Stomach (tissue), 9 donors: ENCODE data around the gene NAXD. TPM values are rescaled to one million over a fixed set of nuclear protein-coding genes. Genes with fewer than 3 reads are reported as not detected.

Experiments
- DNase-seq, 2 donors: peaks; one replicate each; pipeline versions ENCODE4 v3.0.0 to v3.0.0-alpha.2; 2013 to 2019
- H3K27ac ChIP-seq, 5 donors: fragments of 200-600 bp in 4 of 5; sonication (generic) in 4 of 5; one replicate each; pipeline ENCODE4 v1.5.1; 2013 to 2019; ENCODE audit warnings: mild to moderate bottlenecking in 1 of 5, moderate library complexity in 1 of 5
- H3K27me3 ChIP-seq, 3 donors: fragments of 200-600 bp; sonication (generic); one replicate each; pipeline ENCODE4 v1.5.1; 2017 to 2019; ENCODE audit warnings: mixed run types in 1 of 3
- H3K36me3 ChIP-seq, 4 donors: fragments of 200-600 bp; sonication (generic); 1 replicate in 3 of 4; 2 replicates in 1 of 4; pipeline ENCODE4 v1.5.1; 2016 to 2019
- H3K4me1 ChIP-seq, 4 donors: fragments of 200-600 bp; sonication (generic); one replicate each; pipeline ENCODE4 v1.5.1; 2016 to 2019
- H3K4me3 ChIP-seq, 4 donors: fragments of 200-600 bp; sonication (generic) in 3 of 4; one replicate each; pipeline ENCODE4 v1.5.1; 2016 to 2019; ENCODE audit warnings: mild to moderate bottlenecking in 1 of 4
- H3K9me3 ChIP-seq, 4 donors: fragments of 200-600 bp; sonication (generic); one replicate each; pipeline ENCODE4 v1.5.1; 2016 to 2019
- EP300 ChIP-seq: sonication (generic); formaldehyde crosslinking; IDR thresholded peaks from one replicate; pipeline ENCODE4 v1.6.1; 2017; ENCODE audit warnings: antibody characterized with exemption
- POLR2A ChIP-seq, 4 donors: fragments of 450-650 bp; IDR thresholded peaks; one replicate each; pipeline ENCODE4 v1.6.1; 2016; ENCODE audit warnings: antibody characterized with exemption in 4 of 4, control low read depth in 2 of 4, mild to moderate bottlenecking in 1 of 4, moderate library complexity in 1 of 4
- POLR2AphosphoS5 ChIP-seq, 3 donors: sonication (generic); formaldehyde crosslinking; IDR thresholded peaks; one replicate each; pipeline ENCODE4 v1.6.1; 2016; ENCODE audit warnings: antibody characterized with exemption in 3 of 3
- WGBS, 5 donors: extraction: QIAGEN DNeasy Blood & Tissue Kit in 3 of 5; methylation state at CpG; one replicate each; pipeline versions ENCODE4 v1.1.5 to v1.1.7; 2013 to 2018; 5-methylcytosine and 5-hydroxymethylcytosine counted together
- intact Hi-C: fragments of 100-400 bp; cut with DNase I; formaldehyde crosslinking; loops from one replicate; pipeline ENCODE4 v1.15.1; 2023; ENCODE audit warnings: low total_unique reads
- polyA plus RNA-seq, 3 donors: library from polyadenylated mRNA; stranded (reverse); fragments of 200-250 nt; gene quantifications; one replicate each; pipeline ENCODE4 v1.2.3, GENCODE V29; 2013
- total RNA-seq, 5 donors: library from RNA; depleted of rRNA; stranded (reverse); fragments of >200 nt; gene quantifications; one replicate each; pipeline versions ENCODE4 v1.1.0 to v1.2.3, GENCODE V29; 2014 to 2016
- TF ChIP-seq, protein P1 (sequence below), 7 experiments: fragments of 450-650 bp in 4 of 7; fragments of 200-600 bp in 3 of 7; sonication (generic) in 3 of 7; IDR thresholded peaks; one replicate each; pipeline ENCODE4 v1.5.1; 2016 to 2019; ENCODE audit warnings: antibody characterized with exemption in 7 of 7, control low read depth in 2 of 7, mild to moderate bottlenecking in 1 of 7
- donor health status: healthy with polysubstance abuse.
- donor health status: Bipolar disorder and iron deficiency.
- donor health status: healthy.

Gene NAXD
- total and polyA plus RNA-seq, 8 donors, result 25.7 to 50.7 (median 39.9) TPM

DNA sequence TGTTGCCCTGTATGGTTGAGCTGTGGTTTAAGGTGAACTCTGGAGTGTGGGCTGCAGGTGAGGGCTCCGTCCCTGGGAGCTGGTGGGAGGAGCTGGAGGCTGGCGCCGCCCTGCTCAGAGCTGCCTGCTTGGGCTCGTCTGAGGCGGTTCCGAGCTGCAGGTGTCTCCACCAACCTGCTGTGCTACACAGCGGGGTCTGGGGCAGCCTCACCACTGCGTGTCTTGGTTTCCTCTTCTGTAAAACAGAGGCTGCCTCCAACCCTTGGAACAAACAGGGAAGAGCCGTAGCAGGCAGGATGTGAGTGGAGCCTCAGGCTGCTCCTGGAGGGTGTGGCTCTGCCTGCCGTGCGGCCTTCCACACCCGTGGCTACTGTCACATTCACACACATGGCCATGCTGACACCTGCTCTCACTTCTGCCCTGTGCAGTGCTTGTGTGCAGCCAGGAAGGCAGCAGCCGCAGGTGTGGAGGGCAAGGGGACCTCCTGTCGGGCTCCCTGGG, 21.4 kb downstream of the NAXD start:
- intact Hi-C loops, result no loop called here
- peaks cover 0 to 20% (median 13%) of the 10 kb centered on the region in 4 donors for H3K4me1 ChIP-seq
- no peak overlapping the region for H3K4me3 ChIP-seq
- H3K36me3 ChIP-seq, result peaks cover 69 to 91% (median 85%) of the 10 kb centered on the region in 4 donors
- H3K9me3 ChIP-seq, result no peaks in the 10 kb centered on the region
- 77 to 80% (median 79%) methylated on average over 9 to 14 of the region's 14 CpGs for WGBS, 5 donors
- H3K27me3 ChIP-seq, result no peaks in the 10 kb centered on the region
- no peak for DNase-seq
- TF ChIP-seq POLR2A (IDR thresholded peaks at IDR 0.05) (no peak), EP300 (no peak), POLR2AphosphoS5 (IDR thresholded peaks at IDR 0.05) (no peak)
- TF ChIP-seq, protein P1, sequence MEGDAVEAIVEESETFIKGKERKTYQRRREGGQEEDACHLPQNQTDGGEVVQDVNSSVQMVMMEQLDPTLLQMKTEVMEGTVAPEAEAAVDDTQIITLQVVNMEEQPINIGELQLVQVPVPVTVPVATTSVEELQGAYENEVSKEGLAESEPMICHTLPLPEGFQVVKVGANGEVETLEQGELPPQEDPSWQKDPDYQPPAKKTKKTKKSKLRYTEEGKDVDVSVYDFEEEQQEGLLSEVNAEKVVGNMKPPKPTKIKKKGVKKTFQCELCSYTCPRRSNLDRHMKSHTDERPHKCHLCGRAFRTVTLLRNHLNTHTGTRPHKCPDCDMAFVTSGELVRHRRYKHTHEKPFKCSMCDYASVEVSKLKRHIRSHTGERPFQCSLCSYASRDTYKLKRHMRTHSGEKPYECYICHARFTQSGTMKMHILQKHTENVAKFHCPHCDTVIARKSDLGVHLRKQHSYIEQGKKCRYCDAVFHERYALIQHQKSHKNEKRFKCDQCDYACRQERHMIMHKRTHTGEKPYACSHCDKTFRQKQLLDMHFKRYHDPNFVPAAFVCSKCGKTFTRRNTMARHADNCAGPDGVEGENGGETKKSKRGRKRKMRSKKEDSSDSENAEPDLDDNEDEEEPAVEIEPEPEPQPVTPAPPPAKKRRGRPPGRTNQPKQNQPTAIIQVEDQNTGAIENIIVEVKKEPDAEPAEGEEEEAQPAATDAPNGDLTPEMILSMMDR (IDR thresholded peaks at IDR 0.05), result no peak
- H3K27ac ChIP-seq, result no peak overlapping the region

DNA sequence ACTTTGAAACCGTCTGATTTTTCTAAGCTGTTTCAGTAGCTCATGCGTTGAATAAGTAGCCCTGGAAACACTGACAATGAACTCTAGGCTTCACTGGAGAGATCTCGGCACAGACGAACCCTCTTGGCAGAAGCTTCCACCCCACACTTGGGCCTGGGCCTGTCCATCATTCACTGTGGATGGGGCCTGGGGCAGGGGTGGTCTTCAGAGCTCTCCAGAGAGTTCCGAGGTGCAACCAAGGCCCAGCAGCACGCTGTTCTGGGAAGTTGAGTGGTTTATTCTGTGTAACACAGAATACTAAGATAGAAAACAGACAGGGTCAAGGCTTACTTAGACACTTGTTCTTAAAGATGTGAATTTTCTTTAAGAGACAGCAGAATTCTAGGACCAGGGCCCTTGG, 21.9 kb downstream of the NAXD start:
- intact Hi-C loops, result no loop called here
- Histone ChIP-seq H3K4me3 (no peak overlapping the region), H3K36me3 (peaks cover 72 to 91% (median 87%) of the 10 kb centered on the region in 4 donors), H3K4me1 (peaks cover 0 to 16% (median 11%) of the 10 kb centered on the region in 4 donors), H3K27me3 (no peaks in the 10 kb centered on the region), H3K9me3 (no peaks in the 10 kb centered on the region), H3K27ac (no peak overlapping the region)
- TF ChIP-seq EP300 (no peak), POLR2A (IDR thresholded peaks at IDR 0.05) (no peak), POLR2AphosphoS5 (IDR thresholded peaks at IDR 0.05) (no peak)
- TF ChIP-seq, protein P1 (IDR thresholded peaks at IDR 0.05), result no peak
- 83 to 89% (median 87%) methylated on average over 3 to 6 of the region's 6 CpGs for WGBS, 5 donors
- DNase-seq, result no peak

DNA sequence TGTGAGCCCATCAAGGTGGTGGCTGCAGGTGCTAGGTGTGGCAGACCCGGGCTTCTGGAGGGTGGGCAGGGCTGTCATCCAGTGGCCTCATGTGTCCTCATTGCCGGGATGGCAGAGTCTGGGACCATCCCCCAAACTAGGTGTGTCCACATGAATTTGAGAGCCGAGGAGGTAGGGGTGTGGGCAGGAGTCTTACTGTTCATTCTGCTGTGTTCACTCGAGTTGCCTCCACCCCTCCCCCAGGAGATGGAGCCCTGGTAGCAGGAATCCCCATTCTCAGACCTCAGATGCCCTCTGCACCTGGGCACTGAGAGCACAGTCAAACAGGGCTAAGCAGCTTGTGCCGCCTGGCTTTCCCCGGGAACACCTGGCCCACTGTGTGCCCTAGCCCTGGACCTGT, 22.4 kb downstream of the NAXD start:
- TF ChIP-seq EP300 (no peak), POLR2A (IDR thresholded peaks at IDR 0.05) (no peak), POLR2AphosphoS5 (IDR thresholded peaks at IDR 0.05) (no peak)
- TF ChIP-seq, protein P1 (IDR thresholded peaks at IDR 0.05), result no peak
- peaks cover 0 to 15% (median 10%) of the 10 kb centered on the region in 4 donors for H3K4me1 ChIP-seq
- 56 to 80% (median 65%) methylated on average over 6 of the region's 6 CpGs for WGBS, 5 donors

DNA sequence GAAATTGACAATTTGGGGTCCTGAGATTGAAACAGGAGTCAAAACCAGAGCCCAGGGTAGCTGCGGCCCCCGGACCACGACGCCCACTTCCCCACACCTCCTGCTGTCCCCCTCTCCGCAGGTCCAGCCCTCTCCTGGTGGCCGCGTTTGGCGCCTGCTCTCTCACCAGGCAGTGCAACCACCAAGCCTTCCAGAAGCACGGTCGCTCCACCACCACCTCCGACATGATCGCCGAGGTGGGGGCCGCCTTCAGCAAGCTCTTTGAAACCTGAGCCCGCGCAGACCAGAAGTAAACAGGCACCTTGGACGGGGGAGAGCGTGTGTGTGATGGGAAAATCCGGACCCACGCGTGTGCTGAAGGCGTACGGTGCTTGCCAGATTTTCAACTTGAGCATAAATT, 22.9 kb downstream of the NAXD start:
- peaks cover 80 to 95% (median 93%) of the 10 kb centered on the region in 4 donors for H3K36me3 ChIP-seq
- no peak for DNase-seq
- H3K9me3 ChIP-seq, result no peaks in the 10 kb centered on the region
- H3K4me3 ChIP-seq, result no peak overlapping the region
- no peaks in the 10 kb centered on the region for H3K27me3 ChIP-seq
- intact Hi-C loops, result no loop called here
- H3K4me1 ChIP-seq, result peaks cover 0 to 15% (median 10%) of the 10 kb centered on the region in 4 donors
- 84 to 92% (median 89%) methylated on average over 18 to 23 of the region's 23 CpGs for WGBS, 5 donors
- no peak for TF ChIP-seq EP300
- no peak overlapping the region for H3K27ac ChIP-seq

More for the DNA sequence above, 22.4 kb downstream of the NAXD start:
- Histone ChIP-seq H3K27ac (no peak overlapping the region), H3K9me3 (no peaks in the 10 kb centered on the region), H3K4me3 (no peak overlapping the region), H3K36me3 (peaks cover 77 to 91% (median 90%) of the 10 kb centered on the region in 4 donors), H3K27me3 (no peaks in the 10 kb centered on the region)
- DNase-seq, result no peak
- intact Hi-C loops, result no loop called here
